Duodenal mucosa (tissue), 2 donors: ENCODE results near the gene TIMP3.

Experiments
- H3K27ac ChIP-seq: one replicate; pipeline ENCODE4 v1.7.0; 2013; ENCODE audit warnings: low read depth, low read length
- H3K27me3 ChIP-seq, 2 donors: one replicate each; pipeline ENCODE4 v1.7.0; 2013; ENCODE audit warnings: low read length in 2 of 2, control low read depth in 1 of 2; ENCODE audit not compliant: insufficient read depth in 2 of 2, control insufficient read depth in 1 of 2
- H3K36me3 ChIP-seq, 2 donors: one replicate each; pipeline ENCODE4 v1.7.0; 2013; ENCODE audit warnings: low read length in 2 of 2, control low read depth in 1 of 2; ENCODE audit not compliant: insufficient read depth in 2 of 2, control insufficient read depth in 1 of 2
- H3K4me1 ChIP-seq, 2 donors: one replicate each; pipeline ENCODE4 v1.7.0; 2013; ENCODE audit warnings: low read length in 2 of 2, control low read depth in 1 of 2; ENCODE audit not compliant: insufficient read depth in 2 of 2, control insufficient read depth in 1 of 2
- H3K4me3 ChIP-seq, 2 donors: one replicate each; pipeline ENCODE4 v1.7.0; 2013; ENCODE audit warnings: low read length in 2 of 2, low read depth in 1 of 2
- H3K9ac ChIP-seq, 2 donors: one replicate each; pipeline ENCODE4 v1.7.0; 2013; ENCODE audit warnings: low read length in 2 of 2, low read depth in 1 of 2
- H3K9me3 ChIP-seq, 2 donors: one replicate each; pipeline ENCODE4 v1.7.0; 2013; ENCODE audit warnings: low read length in 2 of 2, control low read depth in 1 of 2; ENCODE audit not compliant: control insufficient read depth in 1 of 2

Gene TIMP3

DNA sequence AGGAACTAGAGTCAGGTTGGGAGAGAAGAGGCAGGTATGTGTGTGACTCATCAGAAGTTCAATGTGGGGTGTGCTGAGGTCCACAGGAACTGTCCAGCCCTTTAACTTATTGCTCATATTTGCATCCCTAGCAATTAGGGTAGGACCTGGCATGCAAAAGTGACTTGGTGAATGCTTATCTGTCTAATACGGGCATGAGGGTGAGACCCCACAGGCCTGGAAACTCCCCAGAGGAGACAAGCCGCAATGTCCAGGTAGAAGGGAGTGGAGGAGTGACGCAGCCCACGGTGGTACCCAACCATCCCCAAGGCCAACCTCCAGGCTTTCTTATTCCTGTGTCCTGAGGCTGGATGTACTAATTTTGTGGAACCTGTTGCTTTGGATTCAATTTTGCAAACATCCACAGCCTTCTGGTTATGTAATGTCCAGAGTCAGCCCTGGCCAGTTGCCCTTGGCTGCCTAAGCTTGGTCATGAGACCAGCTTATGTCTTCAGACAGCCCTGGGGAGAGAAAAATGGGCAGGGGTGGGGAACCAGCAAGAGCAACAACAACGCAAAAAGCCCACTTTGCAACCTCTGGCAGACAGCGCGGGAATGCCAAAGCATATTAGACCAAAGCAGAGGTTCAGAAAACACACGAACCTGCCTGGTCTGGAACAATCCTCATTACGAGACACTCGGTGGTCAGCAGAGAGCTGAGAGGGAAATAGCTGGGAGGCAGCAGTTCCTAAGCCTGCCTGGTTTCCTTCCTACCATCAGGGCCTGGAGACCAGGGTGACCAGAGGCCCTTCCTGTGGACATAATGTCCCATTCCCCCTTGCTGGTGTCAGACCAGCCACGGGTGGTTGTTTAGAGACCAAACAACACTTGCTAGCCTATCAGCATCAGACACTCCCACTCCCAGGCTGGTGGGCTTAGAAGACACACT is 49.3 kb downstream of the TIMP3 start:
- H3K9ac ChIP-seq = no peak overlapping the region
- H3K36me3 ChIP-seq = no peaks in the 10 kb centered on the region
- no peaks in the 10 kb centered on the region for H3K9me3 ChIP-seq
- H3K4me1 ChIP-seq = peaks cover 3 to 17% of the 10 kb centered on the region in 2 donors
- no peak overlapping the region for H3K27ac ChIP-seq
- peaks cover 0 to 3% of the 10 kb centered on the region in 2 donors for H3K27me3 ChIP-seq
- H3K4me3 ChIP-seq = no peak overlapping the region

GRCh38 chr22:32852395-32853251 is 51.1 kb downstream of the TIMP3 start:
- H3K4me3 ChIP-seq = no peak overlapping the region
- no peak overlapping the region for H3K9ac ChIP-seq
- H3K4me1 ChIP-seq = peaks cover 3 to 17% of the 10 kb centered on the region in 2 donors
- no peaks in the 10 kb centered on the region for H3K36me3 ChIP-seq
- no peak overlapping the region for H3K27ac ChIP-seq
- H3K27me3 ChIP-seq = peaks cover 0 to 3% of the 10 kb centered on the region in 2 donors
- H3K9me3 ChIP-seq = no peaks in the 10 kb centered on the region

DNA sequence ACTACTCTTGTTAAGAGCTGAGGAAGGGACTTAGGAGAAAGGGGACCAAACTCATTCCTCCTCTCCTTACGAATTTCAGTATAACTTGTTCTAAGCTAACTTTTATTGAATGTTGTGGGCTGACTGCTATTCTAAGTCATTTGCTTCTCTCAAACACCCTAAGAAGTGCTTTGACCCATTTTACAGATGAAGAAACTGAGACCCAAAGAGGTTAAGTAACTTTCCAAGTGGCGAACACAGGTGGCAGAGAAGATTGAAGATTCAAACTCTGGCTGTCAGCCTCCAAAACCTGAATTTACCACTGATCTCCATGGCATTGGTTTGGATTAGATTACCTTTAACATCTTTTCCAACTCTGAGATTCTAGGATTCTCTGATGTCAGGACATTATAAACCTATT is 52.2 kb downstream of the TIMP3 start:
- Histone ChIP-seq H3K9ac (no peak overlapping the region), H3K9me3 (no peaks in the 10 kb centered on the region), H3K4me3 (no peak overlapping the region), H3K27me3 (peaks cover 0 to 3% of the 10 kb centered on the region in 2 donors), H3K36me3 (no peaks in the 10 kb centered on the region), H3K4me1 (peaks cover 3 to 17% of the 10 kb centered on the region in 2 donors), H3K27ac (no peak overlapping the region)

DNA sequence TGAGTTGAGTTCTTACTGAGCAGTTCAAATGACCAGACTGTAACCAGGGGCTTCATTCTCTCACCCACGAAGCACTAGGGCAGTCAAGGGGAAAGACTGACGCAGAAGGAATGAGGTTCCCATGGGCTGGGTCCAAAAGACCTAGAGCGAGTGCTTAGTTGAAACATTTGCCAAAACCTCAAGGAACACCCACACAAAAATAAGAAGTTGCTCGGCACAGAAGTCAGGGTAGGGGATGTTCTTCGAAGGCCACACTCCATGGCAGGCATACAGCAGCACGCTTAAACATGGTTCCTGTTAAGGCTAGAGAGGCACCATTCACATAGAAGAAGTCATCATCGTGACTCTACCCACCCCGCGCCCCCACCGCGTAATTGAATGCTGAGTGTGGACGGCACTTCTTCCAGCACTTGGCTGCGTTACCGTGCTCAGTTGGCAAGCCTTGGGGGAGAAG is 52.9 kb downstream of the TIMP3 start:
- Histone ChIP-seq H3K27ac (no peak overlapping the region), H3K4me3 (no peak overlapping the region), H3K9ac (no peak overlapping the region), H3K9me3 (no peaks in the 10 kb centered on the region), H3K27me3 (peaks cover 0 to 3% of the 10 kb centered on the region in 2 donors), H3K4me1 (peaks cover 3 to 17% of the 10 kb centered on the region in 2 donors), H3K36me3 (no peaks in the 10 kb centered on the region)

DNA sequence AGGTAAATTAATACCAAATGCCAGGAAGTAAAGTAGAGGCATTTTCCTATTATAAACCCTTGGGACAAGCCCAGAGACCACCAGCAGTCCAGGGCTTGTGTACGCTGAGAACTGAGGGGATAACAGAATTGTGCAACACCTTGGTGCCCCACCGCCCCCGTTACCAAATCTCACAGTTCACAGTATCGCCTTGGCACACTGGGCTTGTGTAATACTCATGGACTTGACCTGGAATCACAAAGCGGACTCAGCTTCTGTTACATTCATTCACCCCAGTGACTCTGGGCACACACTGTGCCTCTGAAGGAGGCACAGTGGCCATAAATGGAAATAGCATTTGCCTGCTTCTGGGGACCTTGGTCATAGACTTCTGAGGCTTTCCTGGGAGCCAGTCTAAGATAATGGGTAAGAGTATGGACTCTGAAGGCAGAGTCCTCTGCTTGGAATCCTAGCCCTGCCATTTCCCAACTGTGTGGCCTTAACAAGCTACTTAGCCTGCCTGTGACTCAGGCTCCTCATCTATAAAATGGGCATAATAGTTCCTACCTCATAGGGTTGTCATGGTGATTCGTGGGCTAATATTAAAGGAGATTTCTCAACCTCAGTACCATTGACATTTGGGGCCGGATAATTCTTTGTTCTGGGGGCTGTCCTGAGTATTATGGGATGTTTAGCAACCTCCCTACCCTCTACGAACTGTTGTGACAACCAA is 53.7 kb downstream of the TIMP3 start:
- H3K9ac ChIP-seq = no peak overlapping the region
- no peaks in the 10 kb centered on the region for H3K36me3 ChIP-seq

DNA sequence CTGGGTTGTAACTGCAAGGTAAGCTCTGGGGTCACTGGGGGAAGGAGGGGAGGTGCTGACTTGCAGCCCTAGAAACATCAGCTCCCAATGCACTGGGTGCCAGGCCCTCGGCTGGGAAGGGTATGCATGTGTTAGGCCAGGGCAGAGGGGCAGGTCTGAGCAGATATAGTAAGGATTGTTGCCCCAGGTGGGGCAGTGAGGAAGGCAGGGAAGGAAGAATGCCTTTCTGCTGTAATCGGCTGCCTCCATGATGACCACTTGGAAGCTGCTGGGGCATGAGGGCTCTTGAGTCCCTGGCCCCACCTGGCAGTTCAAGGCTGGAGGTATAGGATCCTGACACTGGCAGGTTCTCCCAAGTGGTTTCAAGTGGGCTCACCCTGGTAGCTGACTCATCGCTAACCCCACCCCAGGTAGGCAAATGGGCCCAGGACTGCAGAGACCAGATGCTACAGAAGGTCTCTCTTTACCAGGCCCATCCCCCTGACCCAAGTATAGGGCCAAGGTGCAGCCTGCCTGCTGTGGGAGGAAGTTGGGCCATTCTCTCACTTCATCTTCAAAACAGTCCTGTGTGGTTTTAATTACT is 56.7 kb downstream of the TIMP3 start:
- H3K27ac ChIP-seq = no peak overlapping the region
- no peaks in the 10 kb centered on the region for H3K9me3 ChIP-seq
- H3K36me3 ChIP-seq = no peaks in the 10 kb centered on the region
- no peak overlapping the region for H3K9ac ChIP-seq
- H3K27me3 ChIP-seq = peaks cover 0 to 3% of the 10 kb centered on the region in 2 donors
- no peaks in the 10 kb centered on the region for H3K4me1 ChIP-seq
- no peak overlapping the region for H3K4me3 ChIP-seq

More for the DNA sequence above, 53.7 kb downstream of the TIMP3 start:
- H3K4me3 ChIP-seq = no peak overlapping the region
- peaks cover 3 to 16% of the 10 kb centered on the region in 2 donors for H3K4me1 ChIP-seq
- H3K27me3 ChIP-seq = peaks cover 0 to 3% of the 10 kb centered on the region in 2 donors
- no peaks in the 10 kb centered on the region for H3K9me3 ChIP-seq
- H3K27ac ChIP-seq = no peak overlapping the region

DNA sequence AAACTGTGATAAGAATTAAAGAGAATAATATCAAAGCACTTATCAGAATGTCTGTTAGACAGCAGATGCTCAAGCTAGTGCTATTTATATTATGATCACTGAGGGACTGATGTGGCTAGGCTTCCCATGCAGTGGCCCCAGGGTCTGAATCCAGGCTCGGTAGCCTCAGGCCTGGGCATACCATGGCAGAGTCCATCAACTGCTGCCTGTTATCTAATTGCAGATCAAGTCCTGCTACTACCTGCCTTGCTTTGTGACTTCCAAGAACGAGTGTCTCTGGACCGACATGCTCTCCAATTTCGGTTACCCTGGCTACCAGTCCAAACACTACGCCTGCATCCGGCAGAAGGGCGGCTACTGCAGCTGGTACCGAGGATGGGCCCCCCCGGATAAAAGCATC is 57.5 kb downstream of the TIMP3 start:
- no peaks in the 10 kb centered on the region for H3K9me3 ChIP-seq
- no peak overlapping the region for H3K9ac ChIP-seq
- H3K4me3 ChIP-seq = no peak overlapping the region
- no peaks in the 10 kb centered on the region for H3K36me3 ChIP-seq
- H3K27ac ChIP-seq = no peak overlapping the region
- H3K4me1 ChIP-seq = no peaks in the 10 kb centered on the region
- no peaks in the 10 kb centered on the region for H3K27me3 ChIP-seq

DNA sequence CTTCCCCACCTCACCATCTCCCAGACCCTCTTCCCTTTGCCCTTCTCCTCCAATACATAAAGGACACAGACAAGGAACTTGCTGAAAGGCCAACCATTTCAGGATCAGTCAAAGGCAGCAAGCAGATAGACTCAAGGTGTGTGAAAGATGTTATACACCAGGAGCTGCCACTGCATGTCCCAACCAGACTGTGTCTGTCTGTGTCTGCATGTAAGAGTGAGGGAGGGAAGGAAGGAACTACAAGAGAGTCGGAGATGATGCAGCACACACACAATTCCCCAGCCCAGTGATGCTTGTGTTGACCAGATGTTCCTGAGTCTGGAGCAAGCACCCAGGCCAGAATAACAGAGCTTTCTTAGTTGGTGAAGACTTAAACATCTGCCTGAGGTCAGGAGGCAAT is 58.2 kb downstream of the TIMP3 start:
- H3K9ac ChIP-seq = no peak overlapping the region
- H3K4me1 ChIP-seq = no peaks in the 10 kb centered on the region
- no peak overlapping the region for H3K27ac ChIP-seq
- H3K36me3 ChIP-seq = no peaks in the 10 kb centered on the region
- no peak overlapping the region for H3K4me3 ChIP-seq
- H3K9me3 ChIP-seq = no peaks in the 10 kb centered on the region
- no peaks in the 10 kb centered on the region for H3K27me3 ChIP-seq

DNA sequence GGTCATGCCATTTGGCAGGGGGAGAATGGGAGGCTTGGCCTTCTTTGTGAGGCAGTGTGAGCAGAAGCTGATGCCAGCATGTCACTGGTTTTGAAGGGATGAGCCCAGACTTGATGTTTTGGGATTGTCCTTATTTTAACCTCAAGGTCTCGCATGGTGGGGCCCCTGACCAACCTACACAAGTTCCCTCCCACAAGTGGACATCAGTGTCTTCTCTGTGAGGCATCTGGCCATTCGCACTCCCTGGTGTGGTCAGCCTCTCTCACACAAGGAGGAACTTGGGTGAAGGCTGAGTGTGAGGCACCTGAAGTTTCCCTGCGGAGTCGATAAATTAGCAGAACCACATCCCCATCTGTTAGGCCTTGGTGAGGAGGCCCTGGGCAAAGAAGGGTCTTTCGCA is 59.8 kb downstream of the TIMP3 start:
- no peaks in the 10 kb centered on the region for H3K9me3 ChIP-seq
- H3K4me1 ChIP-seq = no peaks in the 10 kb centered on the region
- H3K27me3 ChIP-seq = no peaks in the 10 kb centered on the region
- no peak overlapping the region for H3K27ac ChIP-seq
- no peaks in the 10 kb centered on the region for H3K36me3 ChIP-seq
- H3K4me3 ChIP-seq = no peak overlapping the region
- H3K9ac ChIP-seq = no peak overlapping the region
